Measurements from ENCODE around the gene RPS27A. TPM values are rescaled to one million over a fixed set of nuclear protein-coding genes. Genes with fewer than 3 reads are reported as not detected.
"Not testable (repeated sequence)": the region's sequence is repeated elsewhere in the genome, so short reads cannot be mapped to it uniquely, and the experiment has no call there.

The RPS27A gene
- total and polyA plus RNA-seq, 10 of the 15 experiments (the other 5 are each of a cell fraction or from before 2014, with no cell fraction given): 1,460 to 4,705 (median 1,996) TPM

- ChIA-PET SMC1A (ENCODE audit: uncharacterized antibody, unreplicated experiment) (interaction anchor here (1.0 to 2.4 kb wide), 7 partner anchors 8 to 67 kb away, joined by 3 to 9 read pairs (median 3); no protein-coding TSS in a partner anchor), CTCF (interaction anchor here (0.7 to 1.4 kb wide), 4 partner anchors 9 to 162 kb away, joined by 3 read pairs; no protein-coding TSS in a partner anchor), POLR2A (interaction anchor here (0.6 to 1.2 kb wide), 8 partner anchors 12 to 332 kb away, joined by 3 to 8 read pairs (median 3); partner anchors contain the start of genes CLHC1 and RPS27A), RAD21 (ENCODE audit: unreplicated experiment) (interaction anchor here (0.7 to 1.1 kb wide), 4 partner anchors 10 to 52 kb away, joined by 3 read pairs; no protein-coding TSS in a partner anchor)
- TF ChIP-seq ATF7 (IDR thresholded peaks at IDR 0.05; ENCODE audit: low read depth): no peak
- peak; percentile 98 for TF ChIP-seq MLLT1 (IDR thresholded peaks at IDR 0.05)
- TF ChIP-seq E4F1 (IDR thresholded peaks at IDR 0.05; ENCODE audit: borderline replicate concordance, partially characterized antibody): no peak
- TF ChIP-seq IRF5 (IDR thresholded peaks at IDR 0.05; ENCODE audit: borderline replicate concordance): no peak
- TF ChIP-seq KLF5 (IDR thresholded peaks at IDR 0.05; ENCODE audit: partially characterized antibody): no peak
- no peak for TF ChIP-seq HDGF (IDR thresholded peaks at IDR 0.05)
- TF ChIP-seq ZNF622 (IDR thresholded peaks at IDR 0.05): no peak
- intact Hi-C loops (cut with micrococcal nuclease; ENCODE audit: unreplicated experiment): loop anchor here (1.0 to 5.0 kb wide), 2 partner anchors 12 to 37 kb away; partner anchors contain the start of genes CLHC1 and RPS27A
- peak; percentile 6; the same call in 1 of the 3 replicates for ATAC-seq
- Histone ChIP-seq H3K4me2 (ENCODE audit: control insufficient read depth, insufficient read depth) (peak overlapping the region; percentile 99), H3K9ac (ENCODE audit: control insufficient read depth, insufficient read depth, low read length) (peak overlapping the region; percentile 98), H3K9me3 (replicated peaks; ENCODE audit: control insufficient read depth, insufficient read depth, low read length) (no peaks in the 10 kb centered on the region), H4K20me1 (ENCODE audit: control insufficient read depth, insufficient read depth) (no peaks in the 10 kb centered on the region), H3K79me2 (ENCODE audit: control insufficient read depth, insufficient read depth, low read length) (peaks cover 11% of the 10 kb centered on the region), H3K27ac (ENCODE audit: control insufficient read depth, insufficient read depth) (peak overlapping the region; percentile 83), H3K36me3 (ENCODE audit: control insufficient read depth in 2 of 2, insufficient read depth in 2 of 2, low read length in 1 of 2) (peaks cover 0 to 8% of the 10 kb centered on the region in 2 experiments; a peak in 1 of 4 replicates), H3K27me3 (replicated peaks in 1 of 2; ENCODE audit: control insufficient read depth in 2 of 2, insufficient read depth in 2 of 2, low read length in 1 of 2) (no peaks in the 10 kb centered on the region), H3K4me1 (ENCODE audit: control insufficient read depth, insufficient read depth, low read length) (no peaks in the 10 kb centered on the region), H3K4me3 (peak overlapping the region; percentile 85), H2AFZ (ENCODE audit: control insufficient read depth, low read depth, low read length) (peak overlapping the region; percentile 98)
- WGBS (ENCODE audit: insufficient coverage, insufficient replicate concordance, low lambda C conversion rate, missing lambda C conversion rate): 37% methylated on average over 7 of the region's 7 CpGs
- BruUV-seq (replicated peaks): TSS peak; percentile 96
- no peak for FAIRE-seq
- in situ Hi-C loops (cut with MboI): no loop called here
- DNase-seq (ENCODE audit: low read depth, low spot score): no peak
Observed at GRCh38 chr2:55269645-55269990, 37.1 kb downstream of the RPS27A start.

- H3K27me3 ChIP-seq (replicated peaks in 1 of 2; ENCODE audit: control insufficient read depth in 2 of 2, insufficient read depth in 2 of 2, low read length in 1 of 2); H3K27ac ChIP-seq (ENCODE audit: control insufficient read depth, insufficient read depth); H3K36me3 ChIP-seq (ENCODE audit: control insufficient read depth in 2 of 2, insufficient read depth in 2 of 2, low read length in 1 of 2); RAD21 ChIA-PET (ENCODE audit: unreplicated experiment); BruUV-seq (replicated peaks); POLR2A ChIA-PET; SMC1A ChIA-PET (ENCODE audit: uncharacterized antibody, unreplicated experiment); CTCF ChIA-PET; ATAC-seq; H3K4me2 ChIP-seq (ENCODE audit: control insufficient read depth, insufficient read depth); H3K9ac ChIP-seq (ENCODE audit: control insufficient read depth, insufficient read depth, low read length); FAIRE-seq; H3K9me3 ChIP-seq (replicated peaks; ENCODE audit: control insufficient read depth, insufficient read depth, low read length); intact Hi-C loops (cut with micrococcal nuclease; ENCODE audit: unreplicated experiment); H3K4me1 ChIP-seq (ENCODE audit: control insufficient read depth, insufficient read depth, low read length); in situ Hi-C loops (cut with MboI); H3K4me3 ChIP-seq; H4K20me1 ChIP-seq (ENCODE audit: control insufficient read depth, insufficient read depth); H2AFZ ChIP-seq (ENCODE audit: control insufficient read depth, low read depth, low read length); DNase-seq (ENCODE audit: low read depth, low spot score); H3K79me2 ChIP-seq (ENCODE audit: control insufficient read depth, insufficient read depth, low read length): not testable (repeated sequence)
- 94% methylated on average over 2 of the region's 2 CpGs for WGBS (ENCODE audit: insufficient coverage, insufficient replicate concordance, low lambda C conversion rate, missing lambda C conversion rate)
Observed at GRCh38 chr2:55274346-55274745, 41.9 kb downstream of the RPS27A start.

All from GM12878 (cell line).